Neural cell (in vitro differentiated cells): ENCODE results near the gene MYRIP. TPM values are rescaled to one million over a fixed set of nuclear protein-coding genes. Genes with fewer than 3 reads are reported as not detected.

Experiments
- H2AFZ ChIP-seq: fragments of 200-600, 300-800 bp; sonication (generic), shearing (Covaris generic); 2 replicates; pipeline ENCODE4 v1.6.0; 2014; ENCODE audit warnings: low read depth, mild to moderate bottlenecking, antibody characterized with exemption, low read length, moderate library complexity
- H3F3A ChIP-seq: fragments of 200-600 bp; shearing (Covaris generic); 2 replicates; pipeline ENCODE4 v1.6.1; 2016; ENCODE audit warnings: mild to moderate bottlenecking, moderate library complexity, mixed read lengths, antibody characterized with exemption, low read length; ENCODE audit not compliant: insufficient read depth, poor library complexity, severe bottlenecking
- H3K27ac ChIP-seq: fragments of 200-600, 300-800 bp; sonication (generic), shearing (Covaris generic); 2 replicates; pipeline ENCODE4 v1.5.1; 2014; ENCODE audit warnings: mild to moderate bottlenecking, low read length, moderate library complexity
- H3K27me3 ChIP-seq: fragments of 300-800, 200-600 bp; sonication (generic), shearing (Covaris generic); 2 replicates; pipeline ENCODE4 v1.6.0; 2014; ENCODE audit warnings: mild to moderate bottlenecking, low read depth, low read length, moderate library complexity; ENCODE audit not compliant: insufficient read depth
- H3K36me3 ChIP-seq: fragments of 300-800, 200-600 bp; sonication (generic), shearing (Covaris generic); 2 replicates; pipeline ENCODE4 v1.5.1; 2014; ENCODE audit warnings: mild to moderate bottlenecking, antibody characterized with exemption, low read length, moderate library complexity; ENCODE audit not compliant: insufficient read depth
- H3K4me2 ChIP-seq: fragments of 300-800, 200-600 bp; sonication (generic), shearing (Covaris generic); 2 replicates; pipeline ENCODE4 v1.6.0; 2014; ENCODE audit warnings: mild to moderate bottlenecking, low read length
- H3K4me3 ChIP-seq: fragments of 300-800, 200-600 bp; sonication (generic), shearing (Covaris generic); 2 replicates; pipeline ENCODE4 v1.5.1; 2014; ENCODE audit warnings: mild to moderate bottlenecking, low read length, moderate library complexity
- H3K79me2 ChIP-seq: fragments of 200-600 bp; shearing (Covaris generic); replicated peaks from 2 replicates; pipeline ENCODE4 v1.6.0; 2014; ENCODE audit warnings: mild to moderate bottlenecking, low read length, moderate library complexity; ENCODE audit not compliant: insufficient read depth
- H3K9ac ChIP-seq: fragments of 300-800, 200-600 bp; sonication (generic), shearing (Covaris generic); 2 replicates; pipeline ENCODE4 v1.6.1; 2016; ENCODE audit warnings: mild to moderate bottlenecking, low read length, mixed read lengths
- H3K9me2 ChIP-seq: fragments of 200-600 bp; shearing (Covaris generic); 2 replicates; pipeline ENCODE4 v1.6.1; 2016; ENCODE audit warnings: mild to moderate bottlenecking, low read length, mixed read lengths; ENCODE audit not compliant: insufficient read depth
- H3K9me3 ChIP-seq: fragments of 200-600, 300-800 bp; sonication (generic), shearing (Covaris generic); 2 replicates; pipeline ENCODE4 v1.6.1; 2016; ENCODE audit warnings: mild to moderate bottlenecking, mixed run types, low read length, moderate library complexity, mixed read lengths
- H4K20me1 ChIP-seq: fragments of 200-600 bp; shearing (Covaris generic); 2 replicates; pipeline ENCODE4 v1.6.1; 2016; ENCODE audit warnings: mild to moderate bottlenecking, mixed run types; ENCODE audit not compliant: insufficient read depth
- CTCF ChIP-seq: fragments of 450-650 bp; IDR thresholded peaks from 2 replicates; pipeline ENCODE4 v1.5.1; 2014; ENCODE audit warnings: antibody characterized with exemption, mild to moderate bottlenecking, moderate library complexity; ENCODE audit not compliant: poor library complexity, severe bottlenecking
- EP300 ChIP-seq: fragments of 450-650 bp; conservative IDR thresholded peaks from 2 replicates; pipeline ENCODE4 v1.6.1; 2014; ENCODE audit warnings: antibody characterized with exemption, mild to moderate bottlenecking, moderate library complexity; ENCODE audit not compliant: poor library complexity, severe bottlenecking
- EZH2 ChIP-seq: fragments of 200-600, 300-800 bp; shearing (Covaris generic), sonication (generic); IDR thresholded peaks from 2 replicates; pipeline ENCODE4 v1.6.1; 2014; ENCODE audit warnings: antibody characterized with exemption, low read length, borderline replicate concordance, mild to moderate bottlenecking; ENCODE audit not compliant: insufficient read depth, poor library complexity, severe bottlenecking
- MXI1 ChIP-seq: fragments of 450-650 bp; conservative IDR thresholded peaks from 2 replicates; pipeline ENCODE4 v1.6.1; 2014; ENCODE audit warnings: antibody characterized with exemption, mild to moderate bottlenecking; ENCODE audit not compliant: poor library complexity, severe bottlenecking
- POLR2AphosphoS5 ChIP-seq: IDR thresholded peaks from 2 replicates; pipeline ENCODE4 v1.6.1; 2012
- RAD21 ChIP-seq: fragments of 450-650 bp; conservative IDR thresholded peaks from 2 replicates; pipeline ENCODE4 v1.6.1; 2014; ENCODE audit warnings: antibody characterized with exemption, mild to moderate bottlenecking, moderate library complexity
- REST ChIP-seq: IDR thresholded peaks from 2 replicates; pipeline ENCODE4 v1.6.1; 2012; ENCODE audit warnings: borderline replicate concordance
- SMC3 ChIP-seq: fragments of 450-650 bp; conservative IDR thresholded peaks from 2 replicates; pipeline ENCODE4 v1.6.1; 2014; ENCODE audit warnings: antibody characterized with exemption, mild to moderate bottlenecking, moderate library complexity; ENCODE audit not compliant: poor library complexity
- TAF1 ChIP-seq: IDR thresholded peaks from 2 replicates; pipeline ENCODE4 v1.6.1; 2012; ENCODE audit warnings: low read depth
- polyA plus RNA-seq: library from polyadenylated mRNA; depleted of rRNA; stranded (reverse); fragments of >200 nt; gene quantifications from 2 replicates; pipeline ENCODE4 v1.2.3, GENCODE V29; 2014

MYRIP gene
- polyA plus RNA-seq, 1 donor from 2014 or later, result 0.76 TPM

GRCh38 chr3:40215015-40215414, 405.6 kb downstream of the MYRIP start:
- no peaks in the 10 kb centered on the region for H4K20me1 ChIP-seq
- H3K9ac ChIP-seq, result no peak overlapping the region
- H3K4me2 ChIP-seq, result no peak overlapping the region
- H3K36me3 ChIP-seq, result no peaks in the 10 kb centered on the region
- no peaks in the 10 kb centered on the region for H3K79me2 ChIP-seq
- H3K9me3 ChIP-seq, result no peaks in the 10 kb centered on the region
- no peaks in the 10 kb centered on the region for H3K27me3 ChIP-seq
- H3K9me2 ChIP-seq, result no peaks in the 10 kb centered on the region
- no peak overlapping the region for H3K27ac ChIP-seq
- no peak for TF ChIP-seq CTCF
- no peak for TF ChIP-seq POLR2AphosphoS5
- no peak for TF ChIP-seq RAD21
- no peak for TF ChIP-seq SMC3
- no peak for TF ChIP-seq EP300
- TF ChIP-seq EZH2, result no peak
- no peak for TF ChIP-seq REST
- TF ChIP-seq MXI1, result no peak
- no peak for TF ChIP-seq TAF1
- H3K4me3 ChIP-seq, result no peak overlapping the region
- H2AFZ ChIP-seq, result no peak overlapping the region
- no peaks in the 10 kb centered on the region for H3F3A ChIP-seq

- Histone ChIP-seq H3K9me3 (no peaks in the 10 kb centered on the region), H2AFZ (no peak overlapping the region), H3K27me3 (no peaks in the 10 kb centered on the region), H4K20me1 (no peaks in the 10 kb centered on the region), H3K4me3 (no peak overlapping the region), H3K4me2 (no peak overlapping the region), H3K9ac (no peak overlapping the region), H3K79me2 (no peaks in the 10 kb centered on the region), H3K27ac (no peak overlapping the region), H3K9me2 (no peaks in the 10 kb centered on the region), H3F3A (no peaks in the 10 kb centered on the region), H3K36me3 (no peaks in the 10 kb centered on the region)
- TF ChIP-seq EZH2 (no peak), REST (no peak), POLR2AphosphoS5 (no peak)
These were observed 407.1 kb downstream of the MYRIP start for GRCh38 chr3:40216471-40216870.
